Osteocyte (in vitro differentiated cells): ENCODE measurements around the gene WDR46. TPM values are rescaled to one million over a fixed set of nuclear protein-coding genes. Genes with fewer than 3 reads are reported as not detected.

Experiments
- DNase-seq: peaks from one replicate; pipeline ENCODE4 v3.0.0; 2021; ENCODE audit warnings: mixed read lengths; ENCODE audit not compliant: unreplicated experiment; ENCODE audit errors: extremely low spot score
- H3K27ac Mint-ChIP-seq: one replicate; pipeline ENCODE4 v1.8.0; 2021; ENCODE audit warnings: mild to moderate bottlenecking, mixed read lengths; ENCODE audit not compliant: unreplicated experiment
- H3K27me3 Mint-ChIP-seq: one replicate; pipeline ENCODE4 v1.8.0; 2021; ENCODE audit warnings: mixed read lengths; ENCODE audit not compliant: unreplicated experiment
- H3K36me3 Mint-ChIP-seq: one replicate; pipeline ENCODE4 v1.8.0; 2021; ENCODE audit warnings: mixed read lengths; ENCODE audit not compliant: unreplicated experiment
- H3K4me1 Mint-ChIP-seq: one replicate; pipeline ENCODE4 v1.8.0; 2021; ENCODE audit warnings: mixed read lengths; ENCODE audit not compliant: unreplicated experiment
- H3K4me3 Mint-ChIP-seq: one replicate; pipeline ENCODE4 v1.8.0; 2021; ENCODE audit warnings: mild to moderate bottlenecking, moderate library complexity, mixed read lengths; ENCODE audit not compliant: unreplicated experiment
- H3K9me3 Mint-ChIP-seq: one replicate; pipeline ENCODE4 v1.8.0; 2021; ENCODE audit warnings: mixed read lengths; ENCODE audit not compliant: unreplicated experiment
- total RNA-seq: library from RNA; stranded (reverse); gene quantifications from 2 replicates; pipeline ENCODE4 v1.2.1, GENCODE V29; 2021
- TF ChIP-seq, protein P1 (sequence below): fragments of 200-600 bp; sonication (generic); IDR thresholded peaks from 2 replicates; pipeline ENCODE4 v1.5.0; 2021; ENCODE audit warnings: antibody characterized with exemption, mild to moderate bottlenecking, moderate library complexity

The WDR46 gene
- total RNA-seq, 1 donor from 2014 or later: 59.1 TPM

DNA sequence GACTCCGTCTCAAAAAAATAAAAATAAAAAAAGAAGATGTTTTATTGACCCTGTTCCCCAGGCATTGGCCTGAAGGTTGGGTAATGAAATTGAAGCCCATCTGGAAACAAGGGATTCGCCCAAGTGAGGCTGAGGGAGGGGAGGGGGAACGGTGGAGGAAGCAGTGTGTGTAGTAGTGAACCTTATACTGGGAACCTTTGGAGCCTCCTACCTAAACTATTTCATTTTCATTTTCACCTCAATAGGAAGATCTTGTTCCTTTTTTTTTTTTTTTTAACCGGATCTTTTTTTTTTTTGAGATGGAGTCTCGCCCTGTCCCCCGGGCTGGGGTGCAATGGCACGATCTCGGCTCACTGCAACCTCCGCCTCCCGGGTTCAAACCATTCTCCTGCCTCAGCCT lies 41.7 kb upstream of the WDR46 start:
- TF ChIP-seq, protein P1, sequence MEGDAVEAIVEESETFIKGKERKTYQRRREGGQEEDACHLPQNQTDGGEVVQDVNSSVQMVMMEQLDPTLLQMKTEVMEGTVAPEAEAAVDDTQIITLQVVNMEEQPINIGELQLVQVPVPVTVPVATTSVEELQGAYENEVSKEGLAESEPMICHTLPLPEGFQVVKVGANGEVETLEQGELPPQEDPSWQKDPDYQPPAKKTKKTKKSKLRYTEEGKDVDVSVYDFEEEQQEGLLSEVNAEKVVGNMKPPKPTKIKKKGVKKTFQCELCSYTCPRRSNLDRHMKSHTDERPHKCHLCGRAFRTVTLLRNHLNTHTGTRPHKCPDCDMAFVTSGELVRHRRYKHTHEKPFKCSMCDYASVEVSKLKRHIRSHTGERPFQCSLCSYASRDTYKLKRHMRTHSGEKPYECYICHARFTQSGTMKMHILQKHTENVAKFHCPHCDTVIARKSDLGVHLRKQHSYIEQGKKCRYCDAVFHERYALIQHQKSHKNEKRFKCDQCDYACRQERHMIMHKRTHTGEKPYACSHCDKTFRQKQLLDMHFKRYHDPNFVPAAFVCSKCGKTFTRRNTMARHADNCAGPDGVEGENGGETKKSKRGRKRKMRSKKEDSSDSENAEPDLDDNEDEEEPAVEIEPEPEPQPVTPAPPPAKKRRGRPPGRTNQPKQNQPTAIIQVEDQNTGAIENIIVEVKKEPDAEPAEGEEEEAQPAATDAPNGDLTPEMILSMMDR: no peak
- Mint-ChIP-seq H3K4me1 (no peaks in the 10 kb centered on the region), H3K27ac (no peak overlapping the region), H3K27me3 (peaks cover 3% of the 10 kb centered on the region), H3K9me3 (no peaks in the 10 kb centered on the region), H3K4me3 (no peak overlapping the region), H3K36me3 (no peaks in the 10 kb centered on the region)
- no peak for DNase-seq

DNA sequence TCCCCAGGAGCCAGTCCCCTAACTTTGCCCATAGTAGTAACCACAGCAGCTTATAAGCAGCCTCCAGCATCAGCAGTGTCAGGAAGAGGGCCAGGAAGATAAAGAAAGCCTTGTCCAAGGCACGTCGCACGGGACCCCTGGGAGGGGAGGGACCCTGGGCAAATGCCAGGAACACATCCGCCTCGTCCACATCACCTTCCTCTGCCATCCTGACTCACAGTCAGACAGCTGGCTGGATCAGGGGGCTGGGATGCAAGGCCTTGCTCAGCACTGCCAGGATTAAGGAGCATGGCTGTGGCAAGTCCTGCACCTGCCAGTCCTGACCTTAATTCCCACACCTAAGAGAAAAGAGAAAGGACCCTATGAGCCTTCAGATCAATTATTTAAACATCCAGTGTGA lies 40.0 kb upstream of the WDR46 start:
- Mint-ChIP-seq H3K4me1 (peaks cover 3% of the 10 kb centered on the region), H3K9me3 (no peaks in the 10 kb centered on the region), H3K36me3 (no peaks in the 10 kb centered on the region), H3K27ac (no peak overlapping the region), H3K4me3 (no peak overlapping the region), H3K27me3 (peaks cover 3% of the 10 kb centered on the region)
- no peak for DNase-seq
- TF ChIP-seq, protein P1: no peak

DNA sequence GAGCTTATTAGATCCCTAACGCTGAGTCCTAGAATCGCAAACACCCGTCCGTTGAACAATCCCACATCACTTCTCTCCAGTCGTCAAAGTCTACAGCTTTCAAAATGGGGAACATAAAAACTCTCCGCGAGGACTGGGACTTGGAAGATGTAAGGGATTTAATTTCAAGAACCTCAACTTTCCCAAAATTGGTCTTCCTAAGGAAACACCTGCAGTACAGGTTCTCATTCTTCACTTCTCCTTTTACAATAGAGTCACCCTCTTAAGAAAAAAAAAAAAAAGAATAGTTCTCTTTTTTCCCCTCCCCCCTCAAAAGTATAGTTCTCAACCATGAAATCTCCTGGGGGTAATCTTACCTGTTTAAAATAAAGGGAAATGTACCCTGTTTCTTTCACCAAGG lies 35.1 kb upstream of the WDR46 start:
- Mint-ChIP-seq H3K36me3 (peaks cover 10% of the 10 kb centered on the region), H3K4me1 (peaks cover 35% of the 10 kb centered on the region), H3K27me3 (no peaks in the 10 kb centered on the region), H3K4me3 (peak overlapping the region; percentile 97), H3K9me3 (no peaks in the 10 kb centered on the region), H3K27ac (no peak overlapping the region)
- no peak for DNase-seq
- TF ChIP-seq, protein P1: no peak

DNA sequence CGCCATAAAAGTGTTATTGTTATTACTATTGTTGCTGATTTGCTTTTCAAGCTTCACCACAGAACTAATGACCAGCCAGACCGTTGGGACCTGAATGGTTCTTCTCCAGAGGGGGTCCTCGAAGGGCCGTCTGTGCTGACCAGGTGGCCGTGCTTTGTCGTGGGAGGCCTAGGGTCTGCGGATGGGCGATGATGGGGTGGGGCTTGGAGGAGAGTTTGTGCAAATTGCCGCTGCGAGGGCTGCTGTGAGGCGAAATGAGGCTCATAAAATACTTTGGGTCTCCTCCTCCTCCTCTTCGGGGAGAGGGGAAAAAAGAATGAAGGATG lies 34.5 kb upstream of the WDR46 start:
- no peaks in the 10 kb centered on the region for H3K9me3 Mint-ChIP-seq

DNA sequence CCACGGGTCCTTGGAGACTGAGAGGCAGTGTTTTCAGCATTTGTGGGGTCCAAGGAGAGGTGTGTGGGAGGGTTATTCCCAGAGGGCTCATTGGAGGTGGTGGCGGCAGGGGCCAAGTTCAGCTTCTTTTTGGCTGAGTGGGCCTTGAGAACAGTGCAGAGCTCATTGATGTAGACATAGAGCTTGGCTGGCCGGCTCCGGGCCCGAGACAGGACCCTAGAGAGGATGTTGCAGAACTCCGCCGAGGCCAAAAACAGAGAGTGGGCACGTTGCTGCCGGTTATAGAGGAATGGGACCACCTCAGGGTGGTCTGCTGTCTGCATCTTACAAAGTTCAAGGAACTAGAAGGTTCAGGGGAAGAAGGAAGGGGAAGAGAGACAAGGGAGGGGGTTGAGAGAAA lies 32.2 kb upstream of the WDR46 start:
- DNase-seq: no peak
- Mint-ChIP-seq H3K9me3 (no peaks in the 10 kb centered on the region), H3K36me3 (peaks cover 18% of the 10 kb centered on the region), H3K4me1 (peaks cover 53% of the 10 kb centered on the region), H3K4me3 (peak overlapping the region; percentile 68), H3K27me3 (no peaks in the 10 kb centered on the region), H3K27ac (peak overlapping the region; percentile 34)
- TF ChIP-seq, protein P1: no peak

More for the DNA sequence above, 34.5 kb upstream of the WDR46 start:
- Mint-ChIP-seq H3K36me3 (peaks cover 14% of the 10 kb centered on the region), H3K4me1 (peaks cover 38% of the 10 kb centered on the region), H3K27me3 (no peaks in the 10 kb centered on the region), H3K27ac (peak overlapping the region; percentile 94), H3K4me3 (peak overlapping the region; percentile 97)
- DNase-seq: no peak
- TF ChIP-seq, protein P1: no peak
